ENCODE results near the gene ATXN2L.
"Not testable (repeated sequence)": the region's sequence is repeated elsewhere in the genome, so short reads cannot be mapped to it uniquely, and the experiment has no call there.

DNA sequence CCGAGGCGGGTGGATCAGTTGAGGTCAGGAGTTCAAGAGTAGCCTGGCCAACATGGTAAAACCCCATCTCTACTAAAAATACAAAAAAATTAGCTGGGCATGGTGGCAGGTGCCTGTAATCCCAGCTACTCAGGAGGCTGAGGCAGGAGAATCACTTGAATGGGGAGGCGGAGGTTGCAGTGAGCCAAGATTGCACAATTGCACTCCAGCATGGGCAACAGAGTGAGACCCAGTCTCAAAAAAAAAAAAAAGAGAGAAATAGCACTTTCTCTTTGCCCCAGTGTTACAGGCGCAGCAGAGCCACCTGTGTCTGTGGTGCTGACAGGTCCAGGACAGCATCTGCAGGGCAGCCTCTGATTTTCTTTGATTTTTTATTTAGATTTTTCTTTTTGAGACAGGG lies 58.8 kb downstream of the ATXN2L start:
- TF ChIP-seq, protein P1, sequence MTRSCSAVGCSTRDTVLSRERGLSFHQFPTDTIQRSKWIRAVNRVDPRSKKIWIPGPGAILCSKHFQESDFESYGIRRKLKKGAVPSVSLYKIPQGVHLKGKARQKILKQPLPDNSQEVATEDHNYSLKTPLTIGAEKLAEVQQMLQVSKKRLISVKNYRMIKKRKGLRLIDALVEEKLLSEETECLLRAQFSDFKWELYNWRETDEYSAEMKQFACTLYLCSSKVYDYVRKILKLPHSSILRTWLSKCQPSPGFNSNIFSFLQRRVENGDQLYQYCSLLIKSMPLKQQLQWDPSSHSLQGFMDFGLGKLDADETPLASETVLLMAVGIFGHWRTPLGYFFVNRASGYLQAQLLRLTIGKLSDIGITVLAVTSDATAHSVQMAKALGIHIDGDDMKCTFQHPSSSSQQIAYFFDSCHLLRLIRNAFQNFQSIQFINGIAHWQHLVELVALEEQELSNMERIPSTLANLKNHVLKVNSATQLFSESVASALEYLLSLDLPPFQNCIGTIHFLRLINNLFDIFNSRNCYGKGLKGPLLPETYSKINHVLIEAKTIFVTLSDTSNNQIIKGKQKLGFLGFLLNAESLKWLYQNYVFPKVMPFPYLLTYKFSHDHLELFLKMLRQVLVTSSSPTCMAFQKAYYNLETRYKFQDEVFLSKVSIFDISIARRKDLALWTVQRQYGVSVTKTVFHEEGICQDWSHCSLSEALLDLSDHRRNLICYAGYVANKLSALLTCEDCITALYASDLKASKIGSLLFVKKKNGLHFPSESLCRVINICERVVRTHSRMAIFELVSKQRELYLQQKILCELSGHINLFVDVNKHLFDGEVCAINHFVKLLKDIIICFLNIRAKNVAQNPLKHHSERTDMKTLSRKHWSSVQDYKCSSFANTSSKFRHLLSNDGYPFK (CRISPR knock-in tag; IDR thresholded peaks at IDR 0.05; ENCODE audit: borderline replicate concordance): not testable (repeated sequence)
- not testable (repeated sequence) for TF ChIP-seq BRCA1 (CRISPR knock-in tag; IDR thresholded peaks at IDR 0.05); MYC (CRISPR knock-in tag; IDR thresholded peaks at IDR 0.05; ENCODE audit: borderline replicate concordance); ZC3H4 (CRISPR knock-in tag; IDR thresholded peaks at IDR 0.05; ENCODE audit: borderline replicate concordance); ZNF530 (CRISPR knock-in tag; IDR thresholded peaks at IDR 0.05; ENCODE audit: low read depth); REPIN1 (CRISPR knock-in tag; IDR thresholded peaks at IDR 0.05; ENCODE audit: borderline replicate concordance, low read depth); POLR2A (IDR thresholded peaks at IDR 0.05; ENCODE audit: insufficient read depth in 1 of 2, low read depth in 2 of 2, low read length in 2 of 2)
